ENCODE data around the gene KCTD4.

DNA sequence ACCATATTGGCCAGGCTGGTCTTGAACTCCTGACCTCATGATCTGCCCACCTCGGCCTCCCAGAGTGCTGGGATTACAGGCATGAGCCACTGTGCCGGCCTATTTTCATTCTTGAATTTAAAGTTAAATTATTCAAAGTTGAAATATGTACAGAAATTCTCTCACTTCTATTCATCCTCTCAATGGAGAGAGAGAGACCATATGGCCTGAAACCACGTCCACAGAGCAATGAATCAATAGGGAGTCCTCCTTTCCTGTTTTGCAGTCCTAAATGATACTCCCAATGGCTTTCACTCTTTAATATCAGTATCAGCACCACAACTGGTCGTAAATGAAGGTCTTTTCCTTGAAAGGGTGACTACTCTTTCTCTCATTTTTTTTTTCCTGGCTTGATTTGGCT, 30.5 kb upstream of the KCTD4 start:
- no peak for TF ChIP-seq POLR2AphosphoS5 (IDR thresholded peaks at IDR 0.05)
- TF ChIP-seq, protein P1, sequence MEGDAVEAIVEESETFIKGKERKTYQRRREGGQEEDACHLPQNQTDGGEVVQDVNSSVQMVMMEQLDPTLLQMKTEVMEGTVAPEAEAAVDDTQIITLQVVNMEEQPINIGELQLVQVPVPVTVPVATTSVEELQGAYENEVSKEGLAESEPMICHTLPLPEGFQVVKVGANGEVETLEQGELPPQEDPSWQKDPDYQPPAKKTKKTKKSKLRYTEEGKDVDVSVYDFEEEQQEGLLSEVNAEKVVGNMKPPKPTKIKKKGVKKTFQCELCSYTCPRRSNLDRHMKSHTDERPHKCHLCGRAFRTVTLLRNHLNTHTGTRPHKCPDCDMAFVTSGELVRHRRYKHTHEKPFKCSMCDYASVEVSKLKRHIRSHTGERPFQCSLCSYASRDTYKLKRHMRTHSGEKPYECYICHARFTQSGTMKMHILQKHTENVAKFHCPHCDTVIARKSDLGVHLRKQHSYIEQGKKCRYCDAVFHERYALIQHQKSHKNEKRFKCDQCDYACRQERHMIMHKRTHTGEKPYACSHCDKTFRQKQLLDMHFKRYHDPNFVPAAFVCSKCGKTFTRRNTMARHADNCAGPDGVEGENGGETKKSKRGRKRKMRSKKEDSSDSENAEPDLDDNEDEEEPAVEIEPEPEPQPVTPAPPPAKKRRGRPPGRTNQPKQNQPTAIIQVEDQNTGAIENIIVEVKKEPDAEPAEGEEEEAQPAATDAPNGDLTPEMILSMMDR (IDR thresholded peaks at IDR 0.05) = no peak
- no peak for TF ChIP-seq POLR2A (IDR thresholded peaks at IDR 0.05)
- no peak for TF ChIP-seq EP300 (IDR thresholded peaks at IDR 0.05)
